GM19328 (cell line): Measurements from ENCODE around the gene CPNE5.
"Not testable (repeated sequence)": the region's sequence is repeated elsewhere in the genome, so short reads cannot be mapped to it uniquely, and the experiment has no call there.

Experiments used
- ATAC-seq: cut with Tn5 transposase; IDR thresholded peaks from one replicate; pipeline ENCODE4 v1.9.1; 2021; ENCODE audit warnings: mild to moderate bottlenecking, moderate library complexity; ENCODE audit not compliant: unreplicated experiment

The CPNE5 gene

DNA sequence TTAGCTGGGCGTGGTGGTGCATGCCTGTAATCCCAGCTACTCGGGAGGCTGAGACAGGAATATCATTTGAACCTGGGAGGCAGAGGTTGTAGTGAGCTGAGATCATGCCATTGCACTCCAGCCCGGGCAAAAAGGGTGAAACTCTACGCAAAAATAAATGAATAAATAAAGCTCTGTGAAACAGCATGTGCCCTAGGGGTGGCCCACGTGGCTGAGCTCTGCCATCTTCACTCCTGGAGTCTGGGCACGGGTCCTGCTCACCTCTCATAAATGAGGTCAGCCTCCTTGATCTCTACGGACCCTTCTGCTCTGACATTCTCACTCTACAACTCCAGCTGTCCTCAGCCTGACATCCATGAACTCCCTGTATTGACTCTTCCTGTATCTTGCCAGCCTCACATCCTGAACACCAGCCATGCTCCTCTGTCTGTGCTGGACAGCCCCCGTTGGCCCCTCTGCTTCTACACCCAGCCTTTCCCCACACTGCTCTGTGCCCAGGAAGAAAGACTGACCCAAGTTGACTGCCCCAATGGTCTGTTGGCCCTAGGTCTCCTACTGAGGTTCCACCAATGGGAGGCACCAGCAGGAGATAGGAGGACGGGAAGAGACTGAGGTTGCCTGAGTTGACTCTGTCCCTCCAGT lies 21.9 kb downstream of the CPNE5 start:
- ATAC-seq = no peak

GRCh38 chr6:36815962-36816735 lies 23.1 kb downstream of the CPNE5 start:
- ATAC-seq = no peak

DNA sequence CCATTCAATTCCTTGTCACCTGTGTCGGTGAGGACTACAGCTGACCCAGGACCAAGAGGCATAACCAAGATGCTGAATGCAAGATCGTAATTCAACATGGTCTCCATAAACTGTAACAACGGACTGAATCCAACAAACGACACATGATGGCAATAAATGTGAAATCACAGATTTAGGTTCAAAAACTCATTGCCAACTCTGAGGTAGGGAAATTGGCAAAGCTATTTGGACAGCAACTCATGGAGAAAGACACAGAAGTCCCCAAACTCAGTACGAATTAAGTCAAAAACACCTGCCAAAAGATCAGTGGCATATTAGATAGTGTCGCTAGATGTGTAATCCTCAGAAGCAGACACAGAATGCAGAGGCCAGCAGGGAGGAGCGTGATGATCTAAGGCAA lies 25.0 kb downstream of the CPNE5 start:
- no peak for ATAC-seq

- ATAC-seq = no peak
Observed at GRCh38 chr6:36813526-36813925, 25.7 kb downstream of the CPNE5 start.

DNA sequence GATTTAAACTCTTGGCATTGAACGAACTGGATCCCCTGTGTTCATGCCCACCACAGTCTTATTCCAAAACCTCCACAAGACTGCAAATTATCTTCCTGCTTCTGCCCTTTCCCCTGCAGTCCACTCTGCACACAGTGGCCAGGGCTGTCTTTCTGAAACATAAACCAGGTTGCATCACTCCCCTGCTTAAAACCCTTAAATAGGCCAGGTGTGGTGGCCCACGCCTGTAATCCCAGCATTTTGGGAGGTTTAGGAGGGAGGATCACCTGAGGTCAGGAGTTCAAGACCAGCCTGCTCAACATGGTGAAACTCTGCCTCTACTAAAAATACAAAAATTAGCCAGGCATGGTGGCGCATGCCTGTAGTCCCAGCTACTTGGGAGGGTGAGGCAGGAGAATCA lies 26.2 kb downstream of the CPNE5 start:
- not testable (repeated sequence) for ATAC-seq

- no peak for ATAC-seq
Observed at GRCh38 chr6:36809941-36810803, 29.1 kb downstream of the CPNE5 start.

DNA sequence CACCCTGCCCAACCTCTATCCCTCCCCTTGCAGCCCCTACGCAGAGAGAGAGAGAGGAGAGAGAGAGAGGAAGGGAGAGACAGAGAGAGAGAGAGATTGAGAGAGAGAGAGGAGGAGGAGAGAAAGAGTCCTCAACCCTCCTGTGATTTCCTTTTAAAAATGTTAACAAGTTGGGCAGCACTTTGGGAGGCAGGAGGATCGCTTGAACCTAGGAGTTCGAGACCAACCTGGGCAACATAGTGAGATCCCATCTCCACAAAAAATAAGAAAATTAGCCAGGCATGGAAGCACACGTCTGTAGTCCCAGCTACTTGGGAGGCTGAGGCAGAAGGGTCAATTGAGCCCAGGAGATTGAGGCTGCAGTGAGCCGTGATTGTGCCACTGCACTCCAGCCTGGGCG lies 30.1 kb downstream of the CPNE5 start:
- ATAC-seq = no peak

GRCh38 chr6:36808634-36809033 lies 30.6 kb downstream of the CPNE5 start:
- no peak for ATAC-seq

DNA sequence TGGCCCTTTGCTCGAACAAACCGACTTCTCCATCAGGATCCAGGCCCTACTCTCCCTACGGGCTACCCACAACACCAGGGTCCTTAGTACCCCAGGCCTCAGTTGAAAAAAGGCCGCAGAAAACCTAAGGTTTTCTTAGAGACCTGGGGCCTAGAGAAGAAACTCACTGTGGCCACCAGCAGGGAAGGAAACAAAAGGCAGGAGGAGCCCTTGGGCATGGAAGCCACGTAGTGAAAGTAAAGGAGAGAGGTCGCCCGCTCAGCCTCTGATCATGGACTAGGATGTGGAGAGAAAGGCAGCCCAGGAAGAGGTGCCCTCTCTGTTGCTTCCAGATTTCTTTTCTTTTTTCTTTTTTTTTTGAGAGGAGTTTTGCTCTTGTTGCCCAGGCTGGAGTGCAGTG lies 31.5 kb downstream of the CPNE5 start:
- no peak for ATAC-seq

DNA sequence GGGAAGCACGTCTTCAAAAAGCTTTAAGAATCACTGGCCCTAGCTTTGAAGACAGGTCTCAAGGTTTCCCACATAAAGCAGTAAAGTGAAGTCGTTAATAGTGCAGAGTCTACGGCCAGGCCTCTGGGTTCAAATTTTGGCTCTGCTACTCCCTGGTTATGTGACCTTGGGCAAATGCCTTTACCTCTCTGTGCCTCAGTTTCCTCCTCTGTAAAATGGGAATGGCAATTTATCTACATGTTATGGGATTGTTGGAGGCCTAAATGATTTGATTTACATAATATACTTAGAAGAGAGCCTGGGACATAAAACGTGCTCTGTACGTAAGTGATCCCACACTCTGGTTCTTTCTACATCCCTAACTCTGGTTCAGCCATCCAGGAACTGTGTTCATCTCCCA lies 32.1 kb downstream of the CPNE5 start:
- ATAC-seq = no peak

GRCh38 chr6:36805917-36806316 lies 33.3 kb downstream of the CPNE5 start:
- ATAC-seq = no peak

DNA sequence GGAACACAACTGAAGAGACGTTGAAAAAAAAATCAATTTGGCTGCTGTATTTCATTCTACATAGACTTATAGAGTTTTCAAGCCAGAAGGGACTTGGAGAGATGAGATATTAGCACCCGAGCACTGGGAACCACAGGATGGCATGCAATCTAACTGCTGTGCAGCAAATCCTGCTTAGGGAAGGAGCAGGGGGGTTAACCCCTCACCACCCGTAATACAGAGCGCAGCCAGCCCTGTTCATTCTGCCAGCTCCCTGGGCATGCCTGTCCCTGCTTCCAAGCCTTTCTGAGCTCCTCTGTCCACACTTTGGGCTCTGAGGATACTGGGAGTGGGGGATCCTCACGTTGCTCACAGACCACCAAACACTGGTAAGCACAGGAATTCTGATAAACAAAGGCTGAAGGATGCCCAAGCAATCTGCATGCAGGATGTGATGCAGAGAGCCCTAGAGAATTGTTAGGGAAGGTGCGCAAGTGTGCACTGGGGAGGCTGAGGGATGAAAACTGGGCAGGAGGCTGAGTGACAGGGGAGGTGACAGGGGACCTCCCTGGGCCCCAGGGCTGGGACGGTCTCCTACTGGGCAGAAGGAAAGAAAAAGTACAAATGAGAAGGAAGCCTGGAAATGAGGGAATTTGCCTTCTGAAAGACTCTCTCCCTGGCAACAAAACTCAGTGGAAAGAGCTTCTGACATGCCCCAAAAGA lies 34.0 kb downstream of the CPNE5 start:
- ATAC-seq = no peak

- ATAC-seq = no peak
Observed at GRCh38 chr6:36804563-36804962, 34.7 kb downstream of the CPNE5 start.

GRCh38 chr6:36803908-36804307 lies 35.3 kb downstream of the CPNE5 start:
- no peak for ATAC-seq

DNA sequence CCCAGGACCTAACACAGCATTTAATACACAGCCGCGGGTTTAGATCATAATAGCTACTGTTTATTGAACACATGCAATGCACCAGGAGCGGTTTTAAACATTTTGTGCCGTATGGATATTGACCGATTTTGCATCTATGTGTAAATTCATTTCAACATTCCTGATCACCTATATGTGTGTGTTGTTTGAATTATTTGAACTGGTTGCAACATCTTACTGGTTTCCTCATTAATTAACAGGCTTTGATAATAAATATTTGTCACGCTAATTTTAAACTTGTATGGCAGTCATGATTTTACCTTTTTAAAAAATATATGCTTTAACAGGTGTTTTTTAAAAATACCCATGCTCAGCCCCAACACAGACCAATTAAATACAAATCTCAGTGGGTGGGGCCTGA lies 35.8 kb downstream of the CPNE5 start:
- ATAC-seq = no peak

DNA sequence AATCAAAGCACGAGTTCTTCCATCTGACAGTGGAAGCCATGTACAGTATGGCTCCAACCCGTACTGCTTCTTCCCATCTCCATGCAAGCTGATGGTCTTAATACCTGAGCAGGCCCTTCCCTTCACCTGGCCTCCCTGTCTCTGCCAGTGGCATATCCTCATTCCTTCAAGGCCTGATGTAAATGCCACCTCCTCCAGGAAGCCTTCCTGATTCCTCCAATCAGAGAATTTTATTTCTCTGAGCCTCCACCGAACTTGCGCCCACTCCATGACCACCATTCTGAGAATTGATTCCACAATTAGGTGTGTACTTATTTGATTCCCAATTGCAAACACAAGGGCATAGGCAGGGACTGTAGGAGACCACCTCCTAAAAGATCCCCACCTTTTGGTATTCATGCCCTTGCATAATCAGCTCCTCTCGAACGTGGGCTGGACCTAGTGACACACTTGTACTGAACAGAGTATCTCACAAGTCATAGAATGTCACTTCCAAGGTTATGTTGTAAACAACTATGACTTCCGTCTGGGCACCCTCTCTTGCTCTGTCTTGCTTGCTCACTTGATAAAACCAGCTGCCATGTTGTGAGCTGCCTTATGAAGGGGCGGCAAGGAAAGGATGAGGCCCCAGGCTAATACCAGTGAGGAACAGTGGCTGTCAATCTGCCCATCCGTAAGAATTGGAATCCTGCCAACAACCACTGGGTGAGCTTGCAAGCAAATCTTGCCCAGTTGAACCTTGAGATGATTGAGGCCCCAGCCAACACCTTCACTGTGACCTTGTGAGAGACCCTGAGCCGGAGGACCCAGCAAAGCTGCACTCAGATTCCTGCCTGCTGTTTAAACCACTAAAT lies 38.8 kb downstream of the CPNE5 start:
- ATAC-seq = no peak

- no peak for ATAC-seq
Observed at GRCh38 chr6:36798852-36799251, 40.4 kb downstream of the CPNE5 start.

DNA sequence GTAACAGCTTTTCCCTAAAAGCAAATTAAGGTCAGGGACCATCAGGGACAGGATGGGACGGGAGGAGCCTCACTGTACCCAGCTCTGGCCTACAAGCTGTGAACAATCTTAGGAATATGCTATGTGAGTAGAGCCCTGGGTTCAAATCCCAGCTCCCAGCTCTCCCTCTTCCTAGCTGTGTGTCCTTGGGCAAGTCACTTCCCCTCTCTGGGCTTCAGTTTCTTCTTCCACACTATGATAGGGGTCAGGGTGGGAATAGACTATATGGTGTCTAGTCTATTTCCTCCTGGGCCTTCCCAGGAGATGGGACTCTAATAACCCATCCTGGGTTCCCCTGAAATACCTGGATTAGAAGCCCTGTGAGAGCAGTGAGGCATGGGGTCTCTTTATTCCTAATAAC lies 41.6 kb downstream of the CPNE5 start:
- ATAC-seq = no peak

GRCh38 chr6:36797055-36797454 lies 42.2 kb downstream of the CPNE5 start:
- ATAC-seq = no peak

GRCh38 chr6:36794713-36795065 lies 44.6 kb downstream of the CPNE5 start:
- ATAC-seq = no peak
